DOHH2 (cell line): Measurements from ENCODE around the gene OPN3.

Experiments
- CTCF ChIP-seq: fragments of 200-600 bp; sonication (generic); IDR thresholded peaks from one replicate; pipeline ENCODE4 v1.5.1; 2014; ENCODE audit warnings: antibody characterized with exemption, mild to moderate bottlenecking, low read depth, low read length; ENCODE audit not compliant: poor library complexity, severe bottlenecking
- EZH2phosphoT487 ChIP-seq: fragments of 200-600 bp; sonication (generic); IDR thresholded peaks from 2 replicates; pipeline ENCODE4 v1.6.1; 2017; ENCODE audit warnings: borderline replicate concordance, mild to moderate bottlenecking, antibody characterized with exemption, low read length, moderate library complexity, mixed read lengths

GRCh38 chr1:241631674-241632073, 8.5 kb downstream of the OPN3 start:
- TF ChIP-seq CTCF (no peak), EZH2phosphoT487 (no peak)
